Muscle layer of duodenum (tissue), 2 donors: ENCODE measurements around the gene IL4I1.

Experiments used
- H3K27ac ChIP-seq: one replicate; pipeline ENCODE4 v1.7.0; 2013; ENCODE audit warnings: mild to moderate bottlenecking, low read length
- H3K27me3 ChIP-seq: one replicate; pipeline ENCODE4 v1.7.0; 2013; ENCODE audit warnings: low read depth, mild to moderate bottlenecking, control low read depth, low read length
- H3K36me3 ChIP-seq, 2 donors: one replicate each; pipeline ENCODE4 v1.7.0; 2013; ENCODE audit warnings: low read length in 2 of 2, control low read depth in 1 of 2, mild to moderate bottlenecking in 1 of 2; ENCODE audit not compliant: insufficient read depth in 2 of 2, control insufficient read depth in 1 of 2
- H3K4me1 ChIP-seq, 2 donors: one replicate each; pipeline ENCODE4 v1.7.0; 2013; ENCODE audit warnings: low read length in 2 of 2, mild to moderate bottlenecking in 2 of 2, control low read depth in 1 of 2, moderate library complexity in 1 of 2; ENCODE audit not compliant: insufficient read depth in 2 of 2, control insufficient read depth in 1 of 2
- H3K4me3 ChIP-seq, 2 donors: one replicate each; pipeline ENCODE4 v1.7.0; 2013; ENCODE audit warnings: low read length in 2 of 2, low read depth in 1 of 2, mild to moderate bottlenecking in 1 of 2
- H3K9me3 ChIP-seq, 2 donors: one replicate each; pipeline ENCODE4 v1.7.0; 2013; ENCODE audit warnings: low read length in 2 of 2, control low read depth in 1 of 2, mild to moderate bottlenecking in 1 of 2; ENCODE audit not compliant: control insufficient read depth in 1 of 2
- donor health status: healthy.

IL4I1 gene

DNA sequence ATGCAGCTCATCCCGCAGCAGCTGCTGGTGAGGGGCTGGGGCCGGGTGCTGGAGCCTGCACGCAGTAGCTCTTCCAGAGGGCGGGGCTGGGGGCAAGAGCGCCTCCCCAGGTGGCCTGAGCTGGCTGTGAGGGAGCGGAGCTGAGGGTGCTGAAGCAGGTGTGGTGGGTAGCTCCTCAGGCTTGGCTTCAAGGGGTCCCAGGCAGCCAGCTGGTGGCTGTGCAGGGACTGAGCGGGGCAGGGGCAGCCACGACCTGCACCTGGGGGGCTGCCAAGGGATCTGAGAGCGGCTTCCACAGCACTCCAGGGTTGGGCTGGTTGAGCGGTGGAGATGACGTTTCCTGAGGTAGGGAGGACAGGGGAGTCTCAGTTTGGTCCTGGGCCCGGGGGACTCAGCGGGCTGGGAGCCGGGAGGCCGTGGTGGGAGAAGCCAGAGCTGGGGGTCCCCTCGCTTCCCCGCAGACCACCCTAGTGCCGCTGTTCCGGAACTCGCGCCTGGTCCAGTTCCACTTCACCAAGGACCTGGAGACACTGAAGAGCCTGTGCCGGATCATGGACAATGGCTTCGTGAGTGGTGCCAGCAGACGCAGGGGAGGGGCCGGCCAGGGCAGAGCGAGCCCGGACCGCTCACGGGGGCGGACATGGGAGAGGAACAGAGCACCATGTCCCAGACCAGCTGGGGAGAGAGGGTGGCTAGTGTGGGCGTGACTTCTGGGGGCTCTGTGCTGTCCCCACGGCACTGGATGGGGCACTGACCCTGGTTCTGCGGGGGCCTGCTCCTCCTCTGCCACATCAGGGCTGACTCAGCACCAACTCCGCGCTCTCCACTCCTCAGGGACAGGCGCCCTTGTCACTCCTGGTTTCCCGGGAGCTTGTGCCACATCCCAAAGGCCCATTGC, 38.4 kb downstream of the IL4I1 start:
- Histone ChIP-seq H3K27me3 (no peaks in the 10 kb centered on the region), H3K9me3 (no peaks in the 10 kb centered on the region), H3K27ac (no peak overlapping the region), H3K36me3 (peaks cover 9 to 70% of the 10 kb centered on the region in 2 donors), H3K4me3 (no peak overlapping the region), H3K4me1 (peaks cover 0 to 5% of the 10 kb centered on the region in 2 donors)

GRCh38 chr19:49857838-49858087, 38.9 kb downstream of the IL4I1 start:
- Histone ChIP-seq H3K27ac (no peak overlapping the region), H3K9me3 (no peaks in the 10 kb centered on the region), H3K36me3 (peaks cover 7 to 66% of the 10 kb centered on the region in 2 donors), H3K27me3 (no peaks in the 10 kb centered on the region), H3K4me3 (no peak overlapping the region), H3K4me1 (peaks cover 2 to 10% of the 10 kb centered on the region in 2 donors)

DNA sequence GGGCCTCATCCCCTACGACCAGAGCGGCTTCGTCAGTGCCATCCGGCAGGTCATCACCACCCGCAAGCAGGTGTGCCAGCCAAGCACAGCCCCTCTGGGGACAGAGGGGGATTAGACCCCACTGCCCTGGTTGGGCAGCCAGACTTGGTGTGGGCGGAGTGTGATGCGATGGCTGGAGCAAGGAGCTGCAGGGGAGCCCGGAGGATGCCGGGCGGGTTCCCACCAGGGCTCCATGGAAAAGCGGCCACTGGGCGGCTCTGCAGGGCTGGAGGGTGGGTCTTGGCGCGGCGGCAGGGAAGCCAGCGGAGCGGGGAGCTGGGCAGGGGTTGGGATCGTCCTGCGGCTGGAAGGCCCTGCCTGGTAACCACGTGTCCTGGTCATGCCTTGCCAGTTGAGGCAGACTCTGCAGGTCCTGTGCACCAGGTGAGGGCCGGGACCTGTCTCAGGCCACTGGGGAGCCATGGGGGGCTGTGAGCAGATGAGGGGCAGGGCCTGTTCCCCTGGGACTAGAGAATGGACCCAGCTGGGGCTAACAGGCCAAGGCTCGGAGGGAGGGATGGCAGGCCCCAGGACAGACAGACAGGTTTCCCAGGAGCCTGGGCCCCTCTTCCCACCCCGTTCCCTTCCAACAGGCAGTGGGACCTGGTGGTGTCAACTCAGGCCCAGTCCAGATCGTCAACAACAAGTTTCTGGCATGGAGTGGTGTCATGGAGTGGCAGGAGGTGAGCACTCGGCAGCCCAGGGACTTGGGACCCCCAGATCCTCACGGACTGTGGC, 39.4 kb downstream of the IL4I1 start:
- H3K4me3 ChIP-seq: no peak overlapping the region
- H3K4me1 ChIP-seq: peaks cover 7 to 15% of the 10 kb centered on the region in 2 donors

DNA sequence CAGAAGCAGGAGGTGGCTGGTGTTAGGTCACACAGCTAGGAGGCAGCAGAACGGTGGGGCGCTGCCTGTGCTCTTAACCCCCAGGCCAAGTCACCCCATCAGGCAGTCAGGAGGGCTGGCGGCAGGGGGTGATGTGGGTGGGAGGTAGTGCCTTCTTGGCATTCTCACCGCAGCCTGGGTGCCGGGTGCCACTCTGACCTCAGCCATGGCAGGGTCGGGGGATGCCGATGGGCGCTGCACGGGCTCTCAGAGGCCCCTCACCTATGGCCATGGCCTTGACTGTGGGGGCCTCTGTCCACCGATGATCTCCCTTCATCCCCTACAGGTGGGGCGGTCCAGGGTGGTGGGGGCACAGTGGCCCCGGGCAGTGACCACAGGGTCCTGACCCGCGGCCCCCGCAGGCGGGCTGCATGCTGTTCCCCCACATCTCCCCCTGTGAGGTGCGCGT, 40.1 kb downstream of the IL4I1 start:
- H3K4me1 ChIP-seq: peaks cover 11 to 21% of the 10 kb centered on the region in 2 donors
- no peak overlapping the region for H3K27ac ChIP-seq

More for the DNA sequence above, 39.4 kb downstream of the IL4I1 start:
- Histone ChIP-seq H3K9me3 (no peaks in the 10 kb centered on the region), H3K27me3 (no peaks in the 10 kb centered on the region), H3K27ac (no peak overlapping the region), H3K36me3 (peaks cover 7 to 66% of the 10 kb centered on the region in 2 donors)

GRCh38 chr19:49855676-49856573, 40.8 kb downstream of the IL4I1 start:
- H3K27ac ChIP-seq: no peak overlapping the region
- peaks cover 5 to 56% of the 10 kb centered on the region in 2 donors for H3K36me3 ChIP-seq
- no peak overlapping the region for H3K4me3 ChIP-seq
- no peaks in the 10 kb centered on the region for H3K9me3 ChIP-seq
- H3K27me3 ChIP-seq: no peaks in the 10 kb centered on the region
- H3K4me1 ChIP-seq: peaks cover 11 to 21% of the 10 kb centered on the region in 2 donors

More for the DNA sequence above, 40.1 kb downstream of the IL4I1 start:
- Histone ChIP-seq H3K36me3 (peaks cover 7 to 62% of the 10 kb centered on the region in 2 donors), H3K9me3 (no peaks in the 10 kb centered on the region), H3K4me3 (no peak overlapping the region), H3K27me3 (no peaks in the 10 kb centered on the region)

DNA sequence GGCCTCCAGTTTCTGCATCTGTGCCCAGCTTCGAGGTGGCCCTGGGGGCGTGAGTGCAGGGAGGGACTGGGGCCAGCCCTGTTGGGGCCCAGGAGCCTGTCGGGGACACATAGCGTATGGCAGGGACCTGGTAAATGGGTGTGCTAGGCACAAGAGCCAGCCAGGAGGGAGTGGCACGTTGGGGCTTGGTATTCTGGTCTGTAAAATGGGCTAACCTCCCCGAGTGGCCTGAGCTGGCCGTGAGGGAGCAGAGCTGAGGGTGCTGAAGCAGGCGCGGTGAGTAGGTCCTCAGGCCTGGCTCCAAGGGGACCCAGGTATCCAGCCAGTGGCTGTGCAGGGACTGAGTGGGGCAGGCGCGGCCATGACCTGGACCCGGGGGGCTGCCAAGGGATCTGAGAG, 41.4 kb downstream of the IL4I1 start:
- H3K36me3 ChIP-seq: peaks cover 3 to 49% of the 10 kb centered on the region in 2 donors
- H3K4me3 ChIP-seq: no peak overlapping the region
- no peak overlapping the region for H3K27ac ChIP-seq
- H3K9me3 ChIP-seq: no peaks in the 10 kb centered on the region
- peaks cover 11 to 21% of the 10 kb centered on the region in 2 donors for H3K4me1 ChIP-seq
- H3K27me3 ChIP-seq: no peaks in the 10 kb centered on the region

- Histone ChIP-seq H3K4me1 (peaks cover 17 to 21% of the 10 kb centered on the region in 2 donors), H3K27me3 (no peaks in the 10 kb centered on the region), H3K9me3 (no peaks in the 10 kb centered on the region), H3K27ac (no peak overlapping the region), H3K4me3 (no peak overlapping the region), H3K36me3 (peaks cover 3 to 43% of the 10 kb centered on the region in 2 donors)
Measured at GRCh38 chr19:49854378-49855263, 42.1 kb downstream of the IL4I1 start.

- peaks cover 3 to 38% of the 10 kb centered on the region in 2 donors for H3K36me3 ChIP-seq
- H3K27me3 ChIP-seq: no peaks in the 10 kb centered on the region
- H3K9me3 ChIP-seq: no peaks in the 10 kb centered on the region
- H3K27ac ChIP-seq: no peak overlapping the region
- no peak overlapping the region for H3K4me3 ChIP-seq
- peaks cover 17 to 21% of the 10 kb centered on the region in 2 donors for H3K4me1 ChIP-seq
Measured at GRCh38 chr19:49853852-49854377, 42.8 kb downstream of the IL4I1 start.

GRCh38 chr19:49852631-49853126, 44.0 kb downstream of the IL4I1 start:
- no peak overlapping the region for H3K27ac ChIP-seq
- H3K9me3 ChIP-seq: no peaks in the 10 kb centered on the region
- H3K27me3 ChIP-seq: no peaks in the 10 kb centered on the region
- H3K36me3 ChIP-seq: peaks cover 3 to 26% of the 10 kb centered on the region in 2 donors
- peak overlapping the region; percentile 66 to 87 for H3K4me3 ChIP-seq
- H3K4me1 ChIP-seq: peaks cover 17 to 21% of the 10 kb centered on the region in 2 donors
